Suprapubic skin (tissue), 4 donors: ENCODE measurements around the gene SLIT1. TPM values are rescaled to one million over a fixed set of nuclear protein-coding genes. Genes with fewer than 3 reads are reported as not detected.
A peak's percentile ranks its signal among the peaks of the same experiment; 100 is the strongest.

Experiments
- DNase-seq, 2 donors: peaks; one replicate each; pipeline ENCODE4 v3.0.0-alpha.2; 2019; ENCODE audit warnings: low spot score in 2 of 2
- H3K27ac ChIP-seq: fragments of 200-600 bp; sonication (generic); one replicate; pipeline ENCODE4 v1.5.1; 2019
- H3K27me3 ChIP-seq: fragments of 200-600 bp; sonication (generic); one replicate; pipeline ENCODE4 v1.5.1; 2019
- H3K36me3 ChIP-seq: fragments of 200-600 bp; sonication (generic); one replicate; pipeline ENCODE4 v1.5.1; 2019
- H3K4me1 ChIP-seq: fragments of 200-600 bp; sonication (generic); one replicate; pipeline ENCODE4 v1.5.1; 2019
- H3K4me3 ChIP-seq: fragments of 200-600 bp; sonication (generic); one replicate; pipeline ENCODE4 v1.5.1; 2019; ENCODE audit warnings: mild to moderate bottlenecking
- H3K9me3 ChIP-seq: fragments of 200-600 bp; sonication (generic); one replicate; pipeline ENCODE4 v1.5.1; 2019
- CTCF ChIP-seq, 2 donors: fragments of 200-600 bp in 1 of 2; fragments of 450-650 bp in 1 of 2; sonication (generic) in 1 of 2; IDR thresholded peaks; one replicate each; pipeline ENCODE4 v1.5.1; 2016 to 2019; ENCODE audit warnings: antibody characterized with exemption in 2 of 2, mild to moderate bottlenecking in 1 of 2, moderate library complexity in 1 of 2
- EP300 ChIP-seq: sonication (generic); formaldehyde crosslinking; IDR thresholded peaks from one replicate; pipeline ENCODE4 v1.6.1; 2017; ENCODE audit warnings: antibody characterized with exemption
- POLR2A ChIP-seq, 2 donors: fragments of 450-650 bp; IDR thresholded peaks; one replicate each; pipeline ENCODE4 v1.6.1; 2017; ENCODE audit warnings: antibody characterized with exemption in 2 of 2, mild to moderate bottlenecking in 2 of 2, moderate library complexity in 2 of 2
- POLR2AphosphoS5 ChIP-seq, 3 donors: sonication (generic); formaldehyde crosslinking; IDR thresholded peaks; one replicate each; pipeline ENCODE4 v1.6.1; 2017; ENCODE audit warnings: antibody characterized with exemption in 3 of 3
- WGBS: methylation state at CpG from one replicate; pipeline ENCODE4 v1.1.5; 2018; 5-methylcytosine and 5-hydroxymethylcytosine counted together
- total RNA-seq, 4 donors: library from RNA; depleted of rRNA; stranded (reverse); fragments of >200 nt; gene quantifications; one replicate each; pipeline ENCODE4 v1.1.0, GENCODE V29; 2016

SLIT1 gene
- total RNA-seq, 4 donors from 2014 or later = 0.10 to 0.40 (median 0.11) TPM; not detected in 1

GRCh38 chr10:97207756-97208346 lies 22.1 kb upstream of the SLIT1 start:
- Histone ChIP-seq H3K9me3 (no peaks in the 10 kb centered on the region), H3K36me3 (no peaks in the 10 kb centered on the region), H3K27ac (no peak overlapping the region), H3K4me3 (no peak overlapping the region), H3K4me1 (no peaks in the 10 kb centered on the region), H3K27me3 (peaks cover 7% of the 10 kb centered on the region)
- WGBS = 63% methylated on average over 7 of the region's 7 CpGs
- no peak for DNase-seq
- TF ChIP-seq POLR2AphosphoS5 (IDR thresholded peaks at IDR 0.05) = no peak
- TF ChIP-seq CTCF (IDR thresholded peaks at IDR 0.05) = no peak
- no peak for TF ChIP-seq EP300
- no peak for TF ChIP-seq POLR2A (IDR thresholded peaks at IDR 0.05)

- H3K4me3 ChIP-seq = no peak overlapping the region
- peaks cover 14% of the 10 kb centered on the region for H3K27me3 ChIP-seq
- no peak for DNase-seq
- H3K36me3 ChIP-seq = no peaks in the 10 kb centered on the region
- 50% methylated on average over 2 of the region's 6 CpGs for WGBS
- no peaks in the 10 kb centered on the region for H3K4me1 ChIP-seq
- TF ChIP-seq CTCF (IDR thresholded peaks at IDR 0.05) (no peak), POLR2AphosphoS5 (IDR thresholded peaks at IDR 0.05) (no peak), EP300 (no peak), POLR2A (IDR thresholded peaks at IDR 0.05) (no peak)
- H3K9me3 ChIP-seq = no peaks in the 10 kb centered on the region
- H3K27ac ChIP-seq = no peak overlapping the region
Observed at GRCh38 chr10:97207131-97207530, 21.4 kb upstream of the SLIT1 start.

GRCh38 chr10:97204826-97205679 lies 19.3 kb upstream of the SLIT1 start:
- 93% methylated on average over 10 of the region's 14 CpGs for WGBS
- peaks cover 27% of the 10 kb centered on the region for H3K27me3 ChIP-seq

GRCh38 chr10:97203220-97203619 lies 17.5 kb upstream of the SLIT1 start:
- H3K27me3 ChIP-seq = peaks cover 36% of the 10 kb centered on the region
- 92% methylated on average over 7 of the region's 7 CpGs for WGBS
- H3K4me3 ChIP-seq = no peak overlapping the region
- no peaks in the 10 kb centered on the region for H3K36me3 ChIP-seq
- no peak for TF ChIP-seq EP300
- TF ChIP-seq POLR2AphosphoS5 (IDR thresholded peaks at IDR 0.05) = no peak
- TF ChIP-seq CTCF (IDR thresholded peaks at IDR 0.05) = no peak
- no peak for TF ChIP-seq POLR2A (IDR thresholded peaks at IDR 0.05)
- no peak overlapping the region for H3K27ac ChIP-seq
- H3K4me1 ChIP-seq = no peaks in the 10 kb centered on the region
- H3K9me3 ChIP-seq = no peaks in the 10 kb centered on the region
- peak in 1 of 2 donors; percentile 21 for DNase-seq

More at GRCh38 chr10:97204826-97205679, 19.3 kb upstream of the SLIT1 start:
- Histone ChIP-seq H3K4me3 (no peak overlapping the region), H3K4me1 (no peaks in the 10 kb centered on the region), H3K36me3 (no peaks in the 10 kb centered on the region), H3K27ac (no peak overlapping the region), H3K9me3 (no peaks in the 10 kb centered on the region)
- peak in 1 of 2 donors; percentile 55 for DNase-seq
- TF ChIP-seq EP300 (no peak), POLR2AphosphoS5 (IDR thresholded peaks at IDR 0.05) (no peak), POLR2A (IDR thresholded peaks at IDR 0.05) (no peak), CTCF (IDR thresholded peaks at IDR 0.05) (no peak)

- H3K36me3 ChIP-seq = no peaks in the 10 kb centered on the region
- H3K27me3 ChIP-seq = peaks cover 49% of the 10 kb centered on the region
- H3K4me1 ChIP-seq = peaks cover 9% of the 10 kb centered on the region
- no peaks in the 10 kb centered on the region for H3K9me3 ChIP-seq
- TF ChIP-seq POLR2A (IDR thresholded peaks at IDR 0.05) (no peak), CTCF (IDR thresholded peaks at IDR 0.05) (no peak), POLR2AphosphoS5 (IDR thresholded peaks at IDR 0.05) (no peak), EP300 (no peak)
- 51% methylated on average over 6 of the region's 6 CpGs for WGBS
- no peak overlapping the region for H3K4me3 ChIP-seq
- DNase-seq = peak in 1 of 2 donors; percentile 13
- H3K27ac ChIP-seq = no peak overlapping the region
Observed at GRCh38 chr10:97200616-97201015, 14.9 kb upstream of the SLIT1 start.
